Activated CD8-positive, alpha-beta memory T cell treated with anti-CD3 and anti-CD28 coated beads for 24 hours (primary cell): ENCODE data around the gene BCCIP.

Experiments
- DNase-seq: peaks from one replicate; pipeline ENCODE4 v3.0.0-alpha.2; 2020

The BCCIP gene

GRCh38 chr10:125846894-125847293 is 23.5 kb downstream of the BCCIP start:
- no peak for DNase-seq

GRCh38 chr10:125848371-125848770 is 25.0 kb downstream of the BCCIP start:
- no peak for DNase-seq

GRCh38 chr10:125848857-125849256 is 25.5 kb downstream of the BCCIP start:
- DNase-seq = no peak

- DNase-seq = no peak
Measured at GRCh38 chr10:125849448-125849847, 26.1 kb downstream of the BCCIP start.

- no peak for DNase-seq
Measured at GRCh38 chr10:125850766-125851731, 27.7 kb downstream of the BCCIP start.

GRCh38 chr10:125852487-125852886 is 29.1 kb downstream of the BCCIP start:
- no peak for DNase-seq

GRCh38 chr10:125857185-125857760 is 33.9 kb downstream of the BCCIP start:
- no peak for DNase-seq

- no peak for DNase-seq
Measured at GRCh38 chr10:125859128-125859817, 35.9 kb downstream of the BCCIP start.

GRCh38 chr10:125865120-125865519 is 41.8 kb downstream of the BCCIP start:
- DNase-seq = no peak

GRCh38 chr10:125866421-125867029 is 43.2 kb downstream of the BCCIP start:
- DNase-seq = no peak

GRCh38 chr10:125868372-125868975 is 45.1 kb downstream of the BCCIP start:
- no peak for DNase-seq

- no peak for DNase-seq
Measured at GRCh38 chr10:125871338-125871737, 48.0 kb downstream of the BCCIP start.

- DNase-seq = no peak
Measured at GRCh38 chr10:125878957-125879835, 55.9 kb downstream of the BCCIP start.

GRCh38 chr10:125880719-125881118 is 57.4 kb downstream of the BCCIP start:
- DNase-seq = no peak

- DNase-seq = no peak
Measured at GRCh38 chr10:125881192-125881591, 57.8 kb downstream of the BCCIP start, which contains the start of gene DHX32. Gene DHX32 (minus strand): TSS chr10:125881292. CDS start chr10:125880824, 468 bp downstream.

GRCh38 chr10:125882596-125882995 is 59.2 kb downstream of the BCCIP start:
- DNase-seq = no peak

- DNase-seq = no peak
Measured at GRCh38 chr10:125883211-125883610, 59.9 kb downstream of the BCCIP start.
